Body of pancreas (tissue), 4 donors: Measurements from ENCODE around the gene DNAI1. TPM values are rescaled to one million over a fixed set of nuclear protein-coding genes. Genes with fewer than 3 reads are reported as not detected.

Experiments
- ATAC-seq: fragments of 150-250 bp; one replicate; pipeline ENCODE4 v1.9.1; 2016
- DNase-seq, 4 donors: peaks; one replicate each; pipeline ENCODE4 v3.0.0-alpha.2; 2019
- H3K27ac ChIP-seq, 4 donors: fragments of 200-600 bp; sonication (generic); 1 replicate in 3 of 4; 2 replicates in 1 of 4; pipeline versions ENCODE4 v1.5.1 to v1.6.1; 2016 to 2019; ENCODE audit warnings: mild to moderate bottlenecking in 1 of 4, mixed read lengths in 1 of 4, moderate library complexity in 1 of 4
- H3K27me3 ChIP-seq, 2 donors: fragments of 200-600 bp; sonication (generic); one replicate each; pipeline ENCODE4 v1.6.0; 2016; ENCODE audit warnings: mild to moderate bottlenecking in 1 of 2
- H3K36me3 ChIP-seq, 2 donors: fragments of 200-600 bp; sonication (generic); replicated peaks in 1 of 2; 2 replicates each; pipeline ENCODE4 v1.5.1; 2016; ENCODE audit warnings: low read depth in 2 of 2; ENCODE audit not compliant: insufficient read depth in 1 of 2
- H3K4me1 ChIP-seq: fragments of 200-600 bp; sonication (generic); one replicate; pipeline ENCODE4 v1.6.0; 2016
- H3K4me3 ChIP-seq, 2 donors: fragments of 200-600 bp; sonication (generic); 1 replicate in 1 of 2; 2 replicates in 1 of 2; pipeline ENCODE4 v1.5.1; 2016 to 2019
- H3K9me3 ChIP-seq, 3 donors: fragments of 200-600 bp; sonication (generic); 1 replicate in 2 of 3; 2 replicates in 1 of 3; pipeline ENCODE4 v1.5.1; 2016
- CTCF ChIP-seq, 7 experiments: fragments of 450-650 bp in 4 of 7; fragments of 200-600 bp in 3 of 7; sonication (generic) in 3 of 7; IDR thresholded peaks; one replicate each; pipeline ENCODE4 v1.5.1; 2016 to 2019; ENCODE audit warnings: antibody characterized with exemption in 7 of 7
- POLR2A ChIP-seq, 3 donors: fragments of 450-650 bp; IDR thresholded peaks; one replicate each; pipeline ENCODE4 v1.6.1; 2016; ENCODE audit warnings: antibody characterized with exemption in 3 of 3, mild to moderate bottlenecking in 2 of 3
- WGBS, 2 donors: methylation state at CpG; one replicate each; pipeline ENCODE4 v1.1.5; 2017; 5-methylcytosine and 5-hydroxymethylcytosine counted together
- intact Hi-C: fragments of 100-400 bp; cut with DNase I; formaldehyde crosslinking; loops from one replicate; pipeline ENCODE4 v1.15.1; 2023
- total RNA-seq, 2 donors: library from RNA; depleted of rRNA; stranded (reverse); fragments of >200 nt; gene quantifications; one replicate each; pipeline ENCODE4 v1.1.0, GENCODE V29; 2016

The DNAI1 gene
- total RNA-seq, 2 donors from 2014 or later, result 0.99 to 2.1 TPM

- DNase-seq (peak in 1 of 4 donors; percentile 27), ATAC-seq (no peak)
- no peak overlapping the region for H3K27ac ChIP-seq
- 72 to 79% methylated on average over 7 of the region's 7 CpGs for WGBS, 2 donors
- intact Hi-C loops, result no loop called here
- H3K4me3 ChIP-seq, result no peak overlapping the region
- H3K9me3 ChIP-seq, result no peaks in the 10 kb centered on the region
- no peaks in the 10 kb centered on the region for H3K27me3 ChIP-seq
- no peak for TF ChIP-seq POLR2A (IDR thresholded peaks at IDR 0.05)
- TF ChIP-seq CTCF (IDR thresholded peaks at IDR 0.05), result peak in 5 of 7 experiments; percentile 28 to 32 (median 30)
- H3K36me3 ChIP-seq, result no peaks in the 10 kb centered on the region
- H3K4me1 ChIP-seq, result peaks cover 11% of the 10 kb centered on the region
Measured at GRCh38 chr9:34562135-34562745, 103.6 kb downstream of the DNAI1 start.

- H3K27ac ChIP-seq, result no peak overlapping the region
- intact Hi-C loops, result no loop called here
- no peaks in the 10 kb centered on the region for H3K36me3 ChIP-seq
- ATAC-seq, result no peak
- 58 to 70% methylated on average over 5 of the region's 5 CpGs for WGBS, 2 donors
- no peak for DNase-seq
- peaks cover 11% of the 10 kb centered on the region for H3K4me1 ChIP-seq
- TF ChIP-seq CTCF (IDR thresholded peaks at IDR 0.05) (no peak), POLR2A (IDR thresholded peaks at IDR 0.05) (no peak)
- H3K27me3 ChIP-seq, result no peaks in the 10 kb centered on the region
- H3K9me3 ChIP-seq, result no peaks in the 10 kb centered on the region
- no peak overlapping the region for H3K4me3 ChIP-seq
Measured at GRCh38 chr9:34563262-34563661, 104.7 kb downstream of the DNAI1 start.

GRCh38 chr9:34564617-34565016 is 106.0 kb downstream of the DNAI1 start:
- H3K27me3 ChIP-seq, result no peaks in the 10 kb centered on the region
- intact Hi-C loops, result no loop called here

GRCh38 chr9:34565856-34566255 is 107.3 kb downstream of the DNAI1 start:
- WGBS, 2 donors, result 45 to 57% methylated on average over 7 to 8 of the region's 8 CpGs

More at GRCh38 chr9:34564617-34565016, 106.0 kb downstream of the DNAI1 start:
- DNase-seq (no peak), ATAC-seq (no peak)
- Histone ChIP-seq H3K27ac (no peak overlapping the region), H3K9me3 (no peaks in the 10 kb centered on the region), H3K36me3 (no peaks in the 10 kb centered on the region), H3K4me3 (no peak overlapping the region), H3K4me1 (peaks cover 7% of the 10 kb centered on the region)
- 85 to 89% methylated on average over 10 to 15 of the region's 16 CpGs for WGBS, 2 donors
- TF ChIP-seq POLR2A (IDR thresholded peaks at IDR 0.05) (no peak), CTCF (IDR thresholded peaks at IDR 0.05) (no peak)

More at GRCh38 chr9:34565856-34566255, 107.3 kb downstream of the DNAI1 start:
- no peak overlapping the region for H3K4me3 ChIP-seq
- DNase-seq, result no peak
- no peak overlapping the region for H3K27ac ChIP-seq
- TF ChIP-seq POLR2A (IDR thresholded peaks at IDR 0.05) (no peak), CTCF (IDR thresholded peaks at IDR 0.05) (no peak)
- intact Hi-C loops, result no loop called here
- no peaks in the 10 kb centered on the region for H3K4me1 ChIP-seq
- no peaks in the 10 kb centered on the region for H3K27me3 ChIP-seq
- ATAC-seq, result no peak
- H3K9me3 ChIP-seq, result no peaks in the 10 kb centered on the region
- H3K36me3 ChIP-seq, result no peaks in the 10 kb centered on the region
